IMR-90 (cell line): ENCODE data around the gene KRTAP5-5. TPM values are rescaled to one million over a fixed set of nuclear protein-coding genes. Genes with fewer than 3 reads are reported as not detected.

Experiments
- ATAC-seq: fragments of 200-7000 bp; cut with Tn5 transposase; 2 replicates; pipeline ENCODE4 v1.9.1; 2020; ENCODE audit warnings: low read depth, mild to moderate bottlenecking, moderate library complexity
- BruUV-seq: library from RNA; stranded (reverse); fragments of 400-500 nt; replicated peaks from 2 replicates; lab custom pipeline; 2021; lab: Mats Ljungman, UMichigan
- CTCF ChIA-PET: fragments of 300-600 bp; formaldehyde crosslinking; extraction: SDS; loops from one replicate; lab custom pipeline; 2021; ENCODE audit warnings: antibody characterized with exemption; lab: Yijun Ruan, JAX
- POLR2A ChIA-PET: fragments of 300-600 bp; sonication (Branson Sonifier 250); formaldehyde crosslinking; loops from one replicate; lab custom pipeline; 2022; ENCODE audit warnings: antibody characterized with exemption; ENCODE audit not compliant: unreplicated experiment; lab: Charles Lee
- DNase-seq: peaks from one replicate; pipeline ENCODE4 v3.0.0; 2013
- H2AFZ ChIP-seq: replicated peaks from 2 replicates; pipeline ENCODE3; 2013; ENCODE audit warnings: low read length, mild to moderate bottlenecking; ENCODE audit not compliant: poor library complexity
- H2AK5ac ChIP-seq: 2 replicates; pipeline ENCODE4 v1.6.1; 2013; ENCODE audit warnings: low read depth, low read length, inconsistent platforms
- H2AK9ac ChIP-seq: replicated peaks from 2 replicates; pipeline ENCODE3; 2013; ENCODE audit warnings: mild to moderate bottlenecking, low read depth, low read length, moderate library complexity; ENCODE audit not compliant: poor library complexity
- H2BK120ac ChIP-seq: 2 replicates; pipeline ENCODE4 v1.6.1; 2013; ENCODE audit warnings: low read depth, low read length, inconsistent platforms
- H2BK15ac ChIP-seq: 3 replicates; pipeline ENCODE4 v1.6.1; 2013; ENCODE audit warnings: low read depth, low read length, inconsistent platforms
- H2BK20ac ChIP-seq: 2 replicates; pipeline ENCODE4 v1.6.1; 2013; ENCODE audit warnings: low read depth, mild to moderate bottlenecking, inconsistent platforms, low read length, moderate library complexity
- H2BK5ac ChIP-seq: 2 replicates; pipeline ENCODE4 v1.6.1; 2013; ENCODE audit warnings: mild to moderate bottlenecking, low read depth, low read length, inconsistent platforms; ENCODE audit not compliant: poor library complexity, severe bottlenecking
- H3K14ac ChIP-seq: replicated peaks from 2 replicates; pipeline ENCODE4 v1.6.1; 2013; ENCODE audit warnings: low read depth, low read length, inconsistent platforms
- H3K18ac ChIP-seq: 2 replicates; pipeline ENCODE4 v1.6.1; 2013; ENCODE audit warnings: low read depth, low read length, control low read depth
- H3K23ac ChIP-seq: 2 replicates; pipeline ENCODE4 v1.6.1; 2013; ENCODE audit warnings: low read depth, low read length, inconsistent platforms
- H3K27ac ChIP-seq: 2 replicates; pipeline ENCODE4 v1.5.1; 2013; ENCODE audit warnings: mild to moderate bottlenecking, control low read depth, low read length; ENCODE audit not compliant: insufficient read depth
- H3K27me3 ChIP-seq: 2 replicates; pipeline ENCODE4 v1.6.1; 2013; ENCODE audit warnings: low read length; ENCODE audit not compliant: control insufficient read depth, insufficient read depth
- H3K36me3 ChIP-seq: 2 replicates; pipeline ENCODE4 v1.6.1; 2013; ENCODE audit warnings: low read length, mixed read lengths; ENCODE audit not compliant: control insufficient read depth, insufficient read depth
- H3K4ac ChIP-seq: 2 replicates; pipeline ENCODE4 v1.6.1; 2013; ENCODE audit warnings: low read depth, low read length, inconsistent platforms
- H3K4me1 ChIP-seq: 2 replicates; pipeline ENCODE4 v1.6.1; 2013; ENCODE audit warnings: low read length, mixed read lengths; ENCODE audit not compliant: control insufficient read depth, insufficient read depth
- H3K4me2 ChIP-seq: 2 replicates; pipeline ENCODE4 v1.6.1; 2013; ENCODE audit warnings: low read depth, mild to moderate bottlenecking, control low read depth, low read length, moderate library complexity
- H3K4me3 ChIP-seq: 2 replicates; pipeline ENCODE4 v1.5.1; 2013; ENCODE audit warnings: low read depth, mild to moderate bottlenecking, control low read depth, low read length, moderate library complexity; ENCODE audit not compliant: insufficient read depth
- H3K56ac ChIP-seq: 2 replicates; pipeline ENCODE4 v1.6.1; 2013; ENCODE audit warnings: low read length, inconsistent platforms; ENCODE audit not compliant: insufficient read depth; ENCODE audit errors: extremely low read depth
- H3K79me1 ChIP-seq, 2 experiments: 2 replicates each; pipeline ENCODE4 v1.6.1; 2013; ENCODE audit warnings: low read length in 2 of 2, inconsistent platforms in 1 of 2, low read depth in 1 of 2
- H3K9ac ChIP-seq: 2 replicates; pipeline ENCODE4 v1.6.1; 2013; ENCODE audit warnings: low read depth, low read length, control low read depth
- H3K9me1 ChIP-seq: 2 replicates; pipeline ENCODE4 v1.6.1; 2013; ENCODE audit warnings: low read length, inconsistent platforms; ENCODE audit not compliant: insufficient read depth
- H3K9me3 ChIP-seq: 2 replicates; pipeline ENCODE4 v1.6.1; 2013; ENCODE audit warnings: low read length; ENCODE audit not compliant: control insufficient read depth, insufficient read depth
- H4K20me1 ChIP-seq: 2 replicates; pipeline ENCODE4 v1.6.1; 2013; ENCODE audit warnings: low read length, inconsistent platforms; ENCODE audit not compliant: insufficient read depth
- H4K5ac ChIP-seq: 2 replicates; pipeline ENCODE4 v1.6.1; 2013; ENCODE audit warnings: mild to moderate bottlenecking, low read depth, low read length, control low read depth
- H4K8ac ChIP-seq, 2 experiments: 2 replicates each; pipeline ENCODE4 v1.6.1; 2013; ENCODE audit warnings: low read depth in 2 of 2, low read length in 2 of 2, control low read depth in 1 of 2, inconsistent platforms in 1 of 2
- H4K91ac ChIP-seq: 2 replicates; pipeline ENCODE4 v1.6.1; 2013; ENCODE audit warnings: low read depth, low read length, inconsistent platforms; ENCODE audit not compliant: insufficient read depth
- BHLHE40 ChIP-seq: fragments of 150-350 bp; IDR thresholded peaks from 2 replicates; pipeline ENCODE4 v1.6.1; 2016; ENCODE audit warnings: mild to moderate bottlenecking, low read depth, low read length
- FOS ChIP-seq: fragments of 150-350 bp; IDR thresholded peaks from 2 replicates; pipeline ENCODE4 v1.6.1; 2016; ENCODE audit warnings: low read depth, low read length
- MXI1 ChIP-seq: IDR thresholded peaks from 2 replicates; pipeline ENCODE4 v1.6.1; 2012; ENCODE audit warnings: low read depth, mild to moderate bottlenecking, low read length, moderate library complexity, borderline replicate concordance
- RAD21 ChIP-seq: IDR thresholded peaks from 2 replicates; pipeline ENCODE4 v1.6.1; 2012; ENCODE audit warnings: low read length, improper control_type of control experiment
- WGBS, 2 experiments: methylation state at CpG; one replicate each; pipeline versions ENCODE4 v1.1.5 to v1.1.7; 2013; ENCODE audit warnings: missing lambda C conversion rate in 2 of 2; ENCODE audit not compliant: insufficient read length in 1 of 2; ENCODE audit errors: extremely low coverage in 2 of 2; 5-methylcytosine and 5-hydroxymethylcytosine counted together
- dilution Hi-C: fragments of 300-500 bp; cut with HindIII; formaldehyde crosslinking; loops from one replicate; pipeline ENCODE4 v1.14.3; 2018; ENCODE audit warnings: low sequenced_read_pairs; ENCODE audit not compliant: unreplicated experiment
- in situ Hi-C: fragments of 300-500 bp; cut with MboI; formaldehyde crosslinking; loops from 3 replicates; pipeline ENCODE4 v1.14.3; 2019; ENCODE audit warnings: low sequenced_read_pairs, inconsistent platforms, mixed read lengths
- intact Hi-C: fragments of 100-400 bp; cut with micrococcal nuclease; formaldehyde crosslinking; loops from 2 replicates; pipeline ENCODE4 v1.10.0; 2022
- polyA plus RNA-seq, 3 experiments: library from polyadenylated mRNA; depleted of rRNA; stranded (reverse); fragments of >200 nt; gene quantifications; 2 replicates each; pipeline ENCODE4 v1.2.3, GENCODE V29; 2012; ENCODE audit warnings: low replicate concordance in 1 of 3
- total RNA-seq: library from RNA; depleted of rRNA; stranded (reverse); fragments of >200 nt; gene quantifications from 2 replicates; pipeline ENCODE4 v1.2.3, GENCODE V29; 2012
- TF ChIP-seq, protein P1 (sequence below): fragments of 150-350 bp; IDR thresholded peaks from 2 replicates; pipeline ENCODE4 v1.6.1; 2017; ENCODE audit warnings: mild to moderate bottlenecking, antibody characterized with exemption, low read length, low read depth

The KRTAP5-5 gene
- total and polyA plus RNA-seq, 2 of the 4 experiments (the other 2 are of a cell fraction): not detected

DNA sequence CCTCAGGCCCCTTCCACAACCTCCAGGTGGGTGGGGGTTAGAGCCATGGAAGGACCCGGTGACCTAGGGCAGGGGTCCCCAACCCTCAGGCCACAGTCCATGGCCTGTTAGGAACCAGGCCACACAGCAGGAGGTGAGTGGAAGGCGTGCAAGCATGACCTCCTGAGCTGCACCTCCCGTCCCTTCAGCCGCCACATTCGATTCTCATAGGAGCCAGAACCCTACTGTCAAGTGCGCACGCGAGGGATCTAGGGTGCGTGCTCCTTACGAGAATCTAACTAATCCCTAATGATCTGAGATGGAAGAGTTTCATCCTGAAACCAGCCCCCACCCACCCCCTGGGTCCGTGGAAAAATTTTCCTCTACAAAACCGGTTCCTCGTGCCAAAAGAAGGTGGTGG is 4.0 kb upstream of the KRTAP5-5 start:
- TF ChIP-seq RAD21 (no peak), MXI1 (no peak), FOS (no peak), BHLHE40 (no peak)
- TF ChIP-seq, protein P1, sequence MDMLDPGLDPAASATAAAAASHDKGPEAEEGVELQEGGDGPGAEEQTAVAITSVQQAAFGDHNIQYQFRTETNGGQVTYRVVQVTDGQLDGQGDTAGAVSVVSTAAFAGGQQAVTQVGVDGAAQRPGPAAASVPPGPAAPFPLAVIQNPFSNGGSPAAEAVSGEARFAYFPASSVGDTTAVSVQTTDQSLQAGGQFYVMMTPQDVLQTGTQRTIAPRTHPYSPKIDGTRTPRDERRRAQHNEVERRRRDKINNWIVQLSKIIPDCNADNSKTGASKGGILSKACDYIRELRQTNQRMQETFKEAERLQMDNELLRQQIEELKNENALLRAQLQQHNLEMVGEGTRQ: no peak
- Histone ChIP-seq H3K9me3 (no peaks in the 10 kb centered on the region), H3K4ac (no peak overlapping the region), H3K79me1 (no peaks in the 10 kb centered on the region), H3K14ac (no peak overlapping the region), H2BK15ac (no peak overlapping the region), H3K4me2 (no peak overlapping the region), H3K9me1 (no peaks in the 10 kb centered on the region), H3K23ac (no peak overlapping the region), H2BK5ac (no peak overlapping the region), H2BK20ac (no peak overlapping the region), H2BK120ac (no peak overlapping the region), H4K91ac (no peak overlapping the region), H4K8ac (no peak overlapping the region), H3K9ac (no peak overlapping the region), H3K4me1 (no peaks in the 10 kb centered on the region), H4K5ac (no peak overlapping the region), H3K27ac (no peak overlapping the region), H2AFZ (no peak overlapping the region), H4K20me1 (no peaks in the 10 kb centered on the region), H3K36me3 (no peaks in the 10 kb centered on the region), H3K56ac (no peak overlapping the region), H3K18ac (no peak overlapping the region), H3K4me3 (no peak overlapping the region), H3K27me3 (peaks cover 51% of the 10 kb centered on the region), H2AK5ac (no peak overlapping the region), H2AK9ac (no peak overlapping the region)
- DNase-seq (no peak), ATAC-seq (no peak)
- 40% methylated on average over 1 of the region's 13 CpGs; no CpG with 5 or more reads in 1 of the 2 experiments for WGBS, 2 experiments
- ChIA-PET CTCF (no interaction called here), POLR2A (no interaction called here)
- in situ Hi-C loops: no loop called here
- BruUV-seq: no TSS peak
- intact Hi-C loops: no loop called here
- dilution Hi-C loops: no loop called here
